Hepatocyte (in vitro differentiated cells): ENCODE measurements around the gene NPAS3. TPM values are rescaled to one million over a fixed set of nuclear protein-coding genes. Genes with fewer than 3 reads are reported as not detected.

Source experiments
- DNase-seq: peaks from one replicate; pipeline ENCODE4 v3.0.0-alpha.2; 2016; ENCODE audit warnings: low spot score
- H2AFZ ChIP-seq: fragments of 200-600 bp; sonication (generic); 2 replicates; pipeline ENCODE4 v1.6.0; 2016; ENCODE audit warnings: antibody characterized with exemption, mild to moderate bottlenecking
- H3K27ac ChIP-seq: fragments of 200-600 bp; sonication (generic); 2 replicates; pipeline ENCODE4 v1.5.1; 2016; ENCODE audit warnings: mild to moderate bottlenecking
- H3K27me3 ChIP-seq: fragments of 200-600 bp; sonication (generic); 2 replicates; pipeline ENCODE4 v1.6.1; 2016
- H3K36me3 ChIP-seq: fragments of 200-600 bp; sonication (generic); replicated peaks from 2 replicates; pipeline ENCODE4 v1.5.1; 2016; ENCODE audit warnings: low read depth; ENCODE audit not compliant: insufficient read depth
- H3K4me1 ChIP-seq: fragments of 200-600 bp; sonication (generic); 2 replicates; pipeline ENCODE4 v1.5.1; 2016; ENCODE audit warnings: mild to moderate bottlenecking, moderate library complexity; ENCODE audit not compliant: insufficient read depth
- H3K4me2 ChIP-seq: fragments of 200-600 bp; sonication (generic); 2 replicates; pipeline ENCODE4 v1.6.0; 2016
- H3K4me3 ChIP-seq: fragments of 200-600 bp; sonication (generic); 2 replicates; pipeline ENCODE4 v1.5.1; 2016; ENCODE audit warnings: mild to moderate bottlenecking
- H3K79me2 ChIP-seq: fragments of 200-600 bp; sonication (generic); 2 replicates; pipeline ENCODE4 v1.6.0; 2017; ENCODE audit warnings: mild to moderate bottlenecking
- H3K9me2 ChIP-seq: fragments of 200-600 bp; sonication (generic); replicated peaks from 2 replicates; pipeline ENCODE4 v1.6.0; 2017; ENCODE audit warnings: mild to moderate bottlenecking; ENCODE audit not compliant: insufficient read depth
- H3K9me3 ChIP-seq: fragments of 200-600 bp; sonication (generic); 2 replicates; pipeline ENCODE4 v1.5.1; 2016; ENCODE audit warnings: low read depth, mild to moderate bottlenecking
- H4K20me1 ChIP-seq: fragments of 200-600 bp; sonication (generic); 2 replicates; pipeline ENCODE4 v1.6.0; 2016; ENCODE audit warnings: mild to moderate bottlenecking; ENCODE audit not compliant: insufficient read depth, poor library complexity, severe bottlenecking
- EZH2 ChIP-seq: fragments of 200-600 bp; sonication (generic); IDR thresholded peaks from 2 replicates; pipeline ENCODE4 v1.6.1; 2016; ENCODE audit warnings: antibody characterized with exemption, mild to moderate bottlenecking, borderline replicate concordance
- EZH2phosphoT487 ChIP-seq: fragments of 200-600 bp; sonication (generic); IDR thresholded peaks from one replicate; pipeline ENCODE4 v1.6.1; 2018; ENCODE audit warnings: antibody characterized with exemption, mild to moderate bottlenecking, low read depth, moderate library complexity; ENCODE audit not compliant: unreplicated experiment, severe bottlenecking
- WGBS: methylation state at CpG from one replicate; pipeline ENCODE4 v1.1.6; 2016; ENCODE audit warnings: low lambda C conversion rate; ENCODE audit errors: missing lambda C conversion rate; 5-methylcytosine and 5-hydroxymethylcytosine counted together
- polyA plus RNA-seq: library from polyadenylated mRNA; unstranded; fragments of >200 nt; fragmentation: Nextera tagmentation; extraction: Ambion mirVana; gene quantifications from 2 replicates; pipeline ENCODE4 v1.2.1, GENCODE V29; 2016
- total RNA-seq: library from RNA; depleted of rRNA; stranded (reverse); fragments of >200 nt; gene quantifications from 2 replicates; pipeline ENCODE4 v1.2.3, GENCODE V29; 2014
- TF ChIP-seq, protein P1 (sequence below): fragments of 200-600 bp; sonication (generic); IDR thresholded peaks from 2 replicates; pipeline ENCODE4 v1.5.1; 2016; ENCODE audit warnings: antibody characterized with exemption, mild to moderate bottlenecking; ENCODE audit not compliant: poor library complexity

The NPAS3 gene
- total and polyA plus RNA-seq, 2 experiments from 2014 or later, result 0.11 to 1.1 TPM

DNA sequence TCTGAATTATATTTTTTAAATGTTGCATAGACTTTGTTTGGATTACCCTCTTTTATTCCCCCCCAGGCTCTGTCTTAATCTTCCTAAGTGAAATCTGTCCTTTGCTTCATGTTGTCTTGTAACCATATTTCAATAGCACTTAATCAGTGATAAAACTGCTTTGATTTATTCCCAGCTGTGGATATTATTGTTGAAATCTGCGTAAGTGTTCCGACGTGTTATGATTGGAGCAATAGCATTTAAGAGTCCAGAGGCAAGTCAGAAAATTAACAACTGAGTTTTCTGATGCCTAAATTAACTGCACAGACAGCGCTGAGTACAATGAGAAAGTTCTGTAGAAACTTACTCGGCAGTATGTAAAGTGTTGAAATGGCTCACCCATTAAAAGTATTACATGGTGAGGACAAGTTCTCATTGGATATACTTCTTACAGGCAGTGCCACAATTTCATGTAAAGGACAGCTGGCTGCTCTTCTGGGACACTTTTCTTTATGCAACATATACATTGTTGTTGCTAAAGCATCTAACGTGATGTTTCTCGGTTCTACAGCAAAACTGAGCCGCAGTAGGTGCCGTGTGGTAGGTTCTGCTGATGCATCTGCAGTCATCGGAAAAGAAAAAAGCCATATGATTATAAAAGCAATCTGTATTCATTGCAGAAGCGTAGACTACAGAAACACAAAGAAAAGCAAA, 511.2 kb downstream of the NPAS3 start:
- Histone ChIP-seq H3K27me3 (no peaks in the 10 kb centered on the region), H3K27ac (no peak overlapping the region), H3K9me3 (no peaks in the 10 kb centered on the region), H2AFZ (no peak overlapping the region), H3K36me3 (no peaks in the 10 kb centered on the region), H4K20me1 (no peaks in the 10 kb centered on the region), H3K4me3 (no peak overlapping the region), H3K4me2 (no peak overlapping the region), H3K79me2 (no peaks in the 10 kb centered on the region), H3K9me2 (no peaks in the 10 kb centered on the region), H3K4me1 (peaks cover 4% of the 10 kb centered on the region)
- TF ChIP-seq EZH2, result no peak
- TF ChIP-seq, protein P1, sequence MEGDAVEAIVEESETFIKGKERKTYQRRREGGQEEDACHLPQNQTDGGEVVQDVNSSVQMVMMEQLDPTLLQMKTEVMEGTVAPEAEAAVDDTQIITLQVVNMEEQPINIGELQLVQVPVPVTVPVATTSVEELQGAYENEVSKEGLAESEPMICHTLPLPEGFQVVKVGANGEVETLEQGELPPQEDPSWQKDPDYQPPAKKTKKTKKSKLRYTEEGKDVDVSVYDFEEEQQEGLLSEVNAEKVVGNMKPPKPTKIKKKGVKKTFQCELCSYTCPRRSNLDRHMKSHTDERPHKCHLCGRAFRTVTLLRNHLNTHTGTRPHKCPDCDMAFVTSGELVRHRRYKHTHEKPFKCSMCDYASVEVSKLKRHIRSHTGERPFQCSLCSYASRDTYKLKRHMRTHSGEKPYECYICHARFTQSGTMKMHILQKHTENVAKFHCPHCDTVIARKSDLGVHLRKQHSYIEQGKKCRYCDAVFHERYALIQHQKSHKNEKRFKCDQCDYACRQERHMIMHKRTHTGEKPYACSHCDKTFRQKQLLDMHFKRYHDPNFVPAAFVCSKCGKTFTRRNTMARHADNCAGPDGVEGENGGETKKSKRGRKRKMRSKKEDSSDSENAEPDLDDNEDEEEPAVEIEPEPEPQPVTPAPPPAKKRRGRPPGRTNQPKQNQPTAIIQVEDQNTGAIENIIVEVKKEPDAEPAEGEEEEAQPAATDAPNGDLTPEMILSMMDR, result no peak
- no peak for TF ChIP-seq EZH2phosphoT487
- 88% methylated on average over 11 of the region's 11 CpGs for WGBS
- DNase-seq, result no peak

- 91% methylated on average over 2 of the region's 2 CpGs for WGBS
Observed at GRCh38 chr14:33450416-33450815, 511.7 kb downstream of the NPAS3 start.

GRCh38 chr14:33451211-33451610, 512.5 kb downstream of the NPAS3 start:
- 66% methylated on average over 3 of the region's 3 CpGs for WGBS
- H3K36me3 ChIP-seq, result no peaks in the 10 kb centered on the region
- peaks cover 7% of the 10 kb centered on the region for H3K4me1 ChIP-seq
- H3K27ac ChIP-seq, result no peak overlapping the region
- TF ChIP-seq, protein P1, result no peak
- TF ChIP-seq EZH2 (no peak), EZH2phosphoT487 (no peak)
- no peak overlapping the region for H3K4me3 ChIP-seq
- no peaks in the 10 kb centered on the region for H3K79me2 ChIP-seq
- H3K9me3 ChIP-seq, result no peaks in the 10 kb centered on the region
- H3K4me2 ChIP-seq, result no peak overlapping the region
- H2AFZ ChIP-seq, result no peak overlapping the region
- no peaks in the 10 kb centered on the region for H3K9me2 ChIP-seq
- no peaks in the 10 kb centered on the region for H4K20me1 ChIP-seq
- H3K27me3 ChIP-seq, result no peaks in the 10 kb centered on the region
- DNase-seq, result no peak

More at GRCh38 chr14:33450416-33450815, 511.7 kb downstream of the NPAS3 start:
- Histone ChIP-seq H4K20me1 (no peaks in the 10 kb centered on the region), H3K27ac (no peak overlapping the region), H3K4me3 (no peak overlapping the region), H3K4me2 (no peak overlapping the region), H3K9me3 (no peaks in the 10 kb centered on the region), H3K4me1 (peaks cover 7% of the 10 kb centered on the region), H3K36me3 (no peaks in the 10 kb centered on the region), H2AFZ (no peak overlapping the region), H3K9me2 (no peaks in the 10 kb centered on the region), H3K27me3 (no peaks in the 10 kb centered on the region), H3K79me2 (no peaks in the 10 kb centered on the region)
- TF ChIP-seq EZH2, result no peak
- TF ChIP-seq, protein P1, result no peak
- TF ChIP-seq EZH2phosphoT487, result no peak
- no peak for DNase-seq
